ENCODE data around the gene GORAB. TPM values are rescaled to one million over a fixed set of nuclear protein-coding genes. Genes with fewer than 3 reads are reported as not detected.
A peak's percentile ranks its signal among the peaks of the same experiment; 100 is the strongest.

The GORAB gene
- polyA plus RNA-seq, 4 donors, result 4.1 to 15.6 (median 6.7) TPM

GRCh38 chr1:170545476-170545875 lies 13.5 kb downstream of the GORAB start:
- 76 to 86% (median 77%) methylated on average over 1 of the region's 1 CpG for WGBS, 3 donors
- H3K27ac ChIP-seq (ENCODE audit: low read depth in 1 of 3, low read length in 2 of 3), result no peak overlapping the region
- H3K4me1 ChIP-seq (ENCODE audit: control insufficient read depth in 3 of 3, insufficient read depth in 2 of 3, low read depth in 1 of 3, low read length in 2 of 3), result no peaks in the 10 kb centered on the region
- peaks cover 0 to 3% of the 10 kb centered on the region in 2 donors for H3K9me3 ChIP-seq (ENCODE audit: control insufficient read depth in 2 of 2, insufficient read depth in 1 of 2, low read depth in 1 of 2, low read length in 1 of 2)
- H3K27me3 ChIP-seq (ENCODE audit: control insufficient read depth in 3 of 3, insufficient read depth in 3 of 3, low read length in 3 of 3), result no peaks in the 10 kb centered on the region
- DNase-seq (no peak), FAIRE-seq (no peak)
- H3K4me3 ChIP-seq (ENCODE audit: low read depth in 1 of 3, low read length in 3 of 3), result no peak overlapping the region
- H3K36me3 ChIP-seq (ENCODE audit: control insufficient read depth in 3 of 3, insufficient read depth in 2 of 3, low read depth in 1 of 3, low read length in 3 of 3), result peaks cover 7 to 22% (median 18%) of the 10 kb centered on the region in 3 donors

GRCh38 chr1:170547255-170547654 lies 15.3 kb downstream of the GORAB start:
- H3K27me3 ChIP-seq (ENCODE audit: control insufficient read depth in 3 of 3, insufficient read depth in 3 of 3, low read length in 3 of 3), result no peaks in the 10 kb centered on the region
- FAIRE-seq (no peak), DNase-seq (no peak)
- peaks cover 0 to 3% of the 10 kb centered on the region in 2 donors for H3K9me3 ChIP-seq (ENCODE audit: control insufficient read depth in 2 of 2, insufficient read depth in 1 of 2, low read depth in 1 of 2, low read length in 1 of 2)
- no peaks in the 10 kb centered on the region for H3K4me1 ChIP-seq (ENCODE audit: control insufficient read depth in 3 of 3, insufficient read depth in 2 of 3, low read depth in 1 of 3, low read length in 2 of 3)
- H3K36me3 ChIP-seq (ENCODE audit: control insufficient read depth in 3 of 3, insufficient read depth in 2 of 3, low read depth in 1 of 3, low read length in 3 of 3), result peaks cover 9 to 19% (median 16%) of the 10 kb centered on the region in 3 donors
- H3K4me3 ChIP-seq (ENCODE audit: low read depth in 1 of 3, low read length in 3 of 3), result no peak overlapping the region
- no peak overlapping the region for H3K27ac ChIP-seq (ENCODE audit: low read depth in 1 of 3, low read length in 2 of 3)
- 96 to 100% (median 97%) methylated on average over 1 of the region's 1 CpG for WGBS, 3 donors

- Histone ChIP-seq H3K4me1 (ENCODE audit: control insufficient read depth in 3 of 3, insufficient read depth in 2 of 3, low read depth in 1 of 3, low read length in 2 of 3) (no peaks in the 10 kb centered on the region), H3K4me3 (ENCODE audit: low read depth in 1 of 3, low read length in 3 of 3) (no peak overlapping the region), H3K27me3 (ENCODE audit: control insufficient read depth in 3 of 3, insufficient read depth in 3 of 3, low read length in 3 of 3) (no peaks in the 10 kb centered on the region), H3K36me3 (ENCODE audit: control insufficient read depth in 3 of 3, insufficient read depth in 2 of 3, low read depth in 1 of 3, low read length in 3 of 3) (peaks cover 9 to 16% (median 16%) of the 10 kb centered on the region in 3 donors), H3K9me3 (ENCODE audit: control insufficient read depth in 2 of 2, insufficient read depth in 1 of 2, low read depth in 1 of 2, low read length in 1 of 2) (peaks cover 0 to 3% of the 10 kb centered on the region in 2 donors), H3K27ac (ENCODE audit: low read depth in 1 of 3, low read length in 2 of 3) (no peak overlapping the region)
- DNase-seq, result no peak
- no peak for FAIRE-seq
Observed at GRCh38 chr1:170548497-170548896, 16.5 kb downstream of the GORAB start.

GRCh38 chr1:170555370-170555769 lies 23.4 kb downstream of the GORAB start:
- Histone ChIP-seq H3K36me3 (ENCODE audit: control insufficient read depth in 3 of 3, insufficient read depth in 2 of 3, low read depth in 1 of 3, low read length in 3 of 3) (peaks cover 2 to 3% (median 2%) of the 10 kb centered on the region in 3 donors), H3K27me3 (ENCODE audit: control insufficient read depth in 3 of 3, insufficient read depth in 3 of 3, low read length in 3 of 3) (no peaks in the 10 kb centered on the region), H3K4me3 (ENCODE audit: low read depth in 1 of 3, low read length in 3 of 3) (no peak overlapping the region), H3K27ac (ENCODE audit: low read depth in 1 of 3, low read length in 2 of 3) (no peak overlapping the region), H3K4me1 (ENCODE audit: control insufficient read depth in 3 of 3, insufficient read depth in 2 of 3, low read depth in 1 of 3, low read length in 2 of 3) (no peaks in the 10 kb centered on the region), H3K9me3 (ENCODE audit: control insufficient read depth in 2 of 2, insufficient read depth in 1 of 2, low read depth in 1 of 2, low read length in 1 of 2) (no peaks in the 10 kb centered on the region)
- no peak for FAIRE-seq
- WGBS, 3 donors, result 96 to 100% (median 98%) methylated on average over 1 of the region's 1 CpG
- DNase-seq, result no peak

GRCh38 chr1:170556917-170557316 lies 25.0 kb downstream of the GORAB start:
- H3K27me3 ChIP-seq (ENCODE audit: control insufficient read depth in 3 of 3, insufficient read depth in 3 of 3, low read length in 3 of 3), result no peaks in the 10 kb centered on the region
- DNase-seq (peak in 1 of 2 donors; percentile 24), FAIRE-seq (no peak)
- H3K4me3 ChIP-seq (ENCODE audit: low read depth in 1 of 3, low read length in 3 of 3), result no peak overlapping the region
- H3K9me3 ChIP-seq (ENCODE audit: control insufficient read depth in 2 of 2, insufficient read depth in 1 of 2, low read depth in 1 of 2, low read length in 1 of 2), result no peaks in the 10 kb centered on the region
- H3K27ac ChIP-seq (ENCODE audit: low read depth in 1 of 3, low read length in 2 of 3), result no peak overlapping the region
- peaks cover 2 to 3% (median 2%) of the 10 kb centered on the region in 3 donors for H3K36me3 ChIP-seq (ENCODE audit: control insufficient read depth in 3 of 3, insufficient read depth in 2 of 3, low read depth in 1 of 3, low read length in 3 of 3)
- H3K4me1 ChIP-seq (ENCODE audit: control insufficient read depth in 3 of 3, insufficient read depth in 2 of 3, low read depth in 1 of 3, low read length in 2 of 3), result no peaks in the 10 kb centered on the region

GRCh38 chr1:170558731-170559130 lies 26.8 kb downstream of the GORAB start:
- Histone ChIP-seq H3K36me3 (ENCODE audit: control insufficient read depth in 3 of 3, insufficient read depth in 2 of 3, low read depth in 1 of 3, low read length in 3 of 3) (peaks cover 0 to 2% (median 0%) of the 10 kb centered on the region in 3 donors), H3K9me3 (ENCODE audit: control insufficient read depth in 2 of 2, insufficient read depth in 1 of 2, low read depth in 1 of 2, low read length in 1 of 2) (no peaks in the 10 kb centered on the region), H3K27me3 (ENCODE audit: control insufficient read depth in 3 of 3, insufficient read depth in 3 of 3, low read length in 3 of 3) (no peaks in the 10 kb centered on the region), H3K4me3 (ENCODE audit: low read depth in 1 of 3, low read length in 3 of 3) (no peak overlapping the region), H3K27ac (ENCODE audit: low read depth in 1 of 3, low read length in 2 of 3) (no peak overlapping the region), H3K4me1 (ENCODE audit: control insufficient read depth in 3 of 3, insufficient read depth in 2 of 3, low read depth in 1 of 3, low read length in 2 of 3) (no peaks in the 10 kb centered on the region)
- DNase-seq, result no peak
- FAIRE-seq, result no peak
- WGBS, 3 donors, result 93 to 94% (median 94%) methylated on average over 5 of the region's 5 CpGs

- no peaks in the 10 kb centered on the region for H3K4me1 ChIP-seq (ENCODE audit: control insufficient read depth in 3 of 3, insufficient read depth in 2 of 3, low read depth in 1 of 3, low read length in 2 of 3)
- no peak overlapping the region for H3K4me3 ChIP-seq (ENCODE audit: low read depth in 1 of 3, low read length in 3 of 3)
- DNase-seq, result no peak
- FAIRE-seq, result no peak
- no peaks in the 10 kb centered on the region for H3K9me3 ChIP-seq (ENCODE audit: control insufficient read depth in 2 of 2, insufficient read depth in 1 of 2, low read depth in 1 of 2, low read length in 1 of 2)
- H3K27me3 ChIP-seq (ENCODE audit: control insufficient read depth in 3 of 3, insufficient read depth in 3 of 3, low read length in 3 of 3), result no peaks in the 10 kb centered on the region
- H3K36me3 ChIP-seq (ENCODE audit: control insufficient read depth in 3 of 3, insufficient read depth in 2 of 3, low read depth in 1 of 3, low read length in 3 of 3), result peaks cover 0 to 1% (median 0%) of the 10 kb centered on the region in 3 donors
- H3K27ac ChIP-seq (ENCODE audit: low read depth in 1 of 3, low read length in 2 of 3), result no peak overlapping the region
- 94 to 98% (median 98%) methylated on average over 2 of the region's 2 CpGs for WGBS, 3 donors
Observed at GRCh38 chr1:170559166-170559565, 27.2 kb downstream of the GORAB start.

DNA sequence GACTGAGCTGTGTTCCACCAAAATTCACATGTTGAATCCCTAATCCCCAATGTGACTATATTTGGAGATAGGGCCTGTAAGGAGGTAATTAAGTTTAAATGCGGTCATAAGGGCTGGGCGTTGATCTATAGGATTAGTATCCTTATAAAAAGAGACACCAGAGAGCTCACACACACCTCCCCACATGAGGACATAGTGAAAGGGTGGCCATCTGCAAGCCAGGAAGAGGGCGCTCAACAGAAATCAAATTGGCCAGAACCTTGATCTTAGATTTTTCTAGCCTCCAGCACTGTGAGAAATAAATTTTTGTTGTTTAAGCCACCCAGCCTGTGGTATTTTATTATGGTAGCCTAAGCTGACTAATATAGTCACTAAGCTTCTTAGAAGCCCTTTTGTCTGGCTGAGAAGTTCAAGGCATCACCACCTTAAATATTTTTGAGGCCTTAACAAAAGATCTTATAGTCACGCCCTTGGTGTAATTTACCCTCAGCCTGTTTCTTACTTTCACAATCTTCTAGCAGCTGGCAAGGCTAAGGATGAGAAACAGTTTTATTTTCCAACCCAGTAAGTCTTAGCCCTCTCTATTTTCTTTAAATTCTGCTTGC lies 28.8 kb downstream of the GORAB start:
- Histone ChIP-seq H3K9me3 (ENCODE audit: control insufficient read depth in 2 of 2, insufficient read depth in 1 of 2, low read depth in 1 of 2, low read length in 1 of 2) (no peaks in the 10 kb centered on the region), H3K4me3 (ENCODE audit: low read depth in 1 of 3, low read length in 3 of 3) (no peak overlapping the region), H3K36me3 (ENCODE audit: control insufficient read depth in 3 of 3, insufficient read depth in 2 of 3, low read depth in 1 of 3, low read length in 3 of 3) (no peaks in the 10 kb centered on the region), H3K4me1 (ENCODE audit: control insufficient read depth in 3 of 3, insufficient read depth in 2 of 3, low read depth in 1 of 3, low read length in 2 of 3) (no peaks in the 10 kb centered on the region), H3K27me3 (ENCODE audit: control insufficient read depth in 3 of 3, insufficient read depth in 3 of 3, low read length in 3 of 3) (no peaks in the 10 kb centered on the region), H3K27ac (ENCODE audit: low read depth in 1 of 3, low read length in 2 of 3) (no peak overlapping the region)
- FAIRE-seq (no peak), DNase-seq (no peak)
- WGBS, 3 donors, result 77 to 96% (median 93%) methylated on average over 4 of the region's 4 CpGs
